Measurements from ENCODE around the gene SULT1B1. TPM values are rescaled to one million over a fixed set of nuclear protein-coding genes. Genes with fewer than 3 reads are reported as not detected.
A peak's percentile ranks its signal among the peaks of the same experiment; 100 is the strongest.

Gene SULT1B1
- total RNA-seq, 4 donors from 2014 or later, result 0.51 to 2.4 (median 2.2) TPM

GRCh38 chr4:69697536-69698242, 62.7 kb downstream of the SULT1B1 start:
- intact Hi-C loops (cut with DNase I; ENCODE audit: low total_unique reads), result no loop called here
- Histone ChIP-seq H3K27ac (no peak overlapping the region), H3K4me3 (no peak overlapping the region), H3K27me3 (no peaks in the 10 kb centered on the region), H3K9me3 (no peaks in the 10 kb centered on the region), H3K4me1 (no peaks in the 10 kb centered on the region), H3K36me3 (no peaks in the 10 kb centered on the region)
- DNase-seq, result no peak
- no peak for TF ChIP-seq POLR2A (IDR thresholded peaks at IDR 0.05)
- no peak for TF ChIP-seq CTCF (IDR thresholded peaks at IDR 0.05)

DNA sequence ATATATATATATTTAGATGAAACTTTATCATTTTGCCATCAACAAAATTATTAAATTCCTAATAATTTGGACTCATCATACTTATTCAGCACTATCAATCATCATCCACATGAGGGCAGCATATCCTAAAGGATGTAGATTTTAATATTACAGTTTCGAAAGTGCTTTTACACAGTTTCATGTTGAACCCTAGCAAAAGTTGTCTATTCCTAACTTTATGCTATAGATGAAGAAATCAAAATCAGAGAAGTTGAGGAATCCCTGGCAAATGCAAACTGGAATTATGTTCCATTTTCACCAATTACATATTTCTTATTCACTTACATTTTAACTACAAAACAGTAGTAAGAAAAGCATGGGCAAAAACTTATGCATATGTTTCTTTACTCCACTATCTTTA, 70.8 kb downstream of the SULT1B1 start:
- Histone ChIP-seq H3K4me1 (no peaks in the 10 kb centered on the region), H3K9me3 (no peaks in the 10 kb centered on the region), H3K27ac (no peak overlapping the region), H3K36me3 (no peaks in the 10 kb centered on the region), H3K27me3 (no peaks in the 10 kb centered on the region), H3K4me3 (no peak overlapping the region)
- intact Hi-C loops (cut with DNase I; ENCODE audit: low total_unique reads), result no loop called here
- TF ChIP-seq CTCF (IDR thresholded peaks at IDR 0.05) (peak in 2 of 4 experiments; percentile 28 to 50), POLR2A (IDR thresholded peaks at IDR 0.05) (no peak)
- DNase-seq, result no peak

- intact Hi-C loops (cut with DNase I; ENCODE audit: low total_unique reads), result no loop called here
- DNase-seq, result no peak
- H3K27ac ChIP-seq, result no peak overlapping the region
- no peak overlapping the region for H3K4me3 ChIP-seq
- no peaks in the 10 kb centered on the region for H3K4me1 ChIP-seq
- no peaks in the 10 kb centered on the region for H3K9me3 ChIP-seq
- no peaks in the 10 kb centered on the region for H3K27me3 ChIP-seq
- no peak for TF ChIP-seq POLR2A (IDR thresholded peaks at IDR 0.05)
- TF ChIP-seq CTCF (IDR thresholded peaks at IDR 0.05), result no peak
- H3K36me3 ChIP-seq, result no peaks in the 10 kb centered on the region
Measured at GRCh38 chr4:69684804-69685203, 75.6 kb downstream of the SULT1B1 start.

Other genes starting within 250 kb of the SULT1B1 start
- gene UGT2A2, start 121.0 kb downstream of the SULT1B1 start, total RNA-seq, result under 1 TPM in 1 of 4 donors, not detected in 3; 0.21 TPM
- not detected for gene UGT2A1, start 107.4 kb downstream of the SULT1B1 start, total RNA-seq
- 100 to 1,000 TPM in 1 of 4 donors, not detected in 3; 539 TPM for gene SULT1E1, start 99.5 kb upstream of the SULT1B1 start, total RNA-seq
- gene CSN1S1, start 170.4 kb upstream of the SULT1B1 start, total RNA-seq, result not detected
- gene CSN2, start 205.1 kb upstream of the SULT1B1 start, total RNA-seq, result not detected
- gene STATH, start 235.3 kb upstream of the SULT1B1 start, total RNA-seq, result not detected

Data from uterus (tissue), 4 donors.